Measurements from ENCODE around the gene AQP9. TPM values are rescaled to one million over a fixed set of nuclear protein-coding genes. Genes with fewer than 3 reads are reported as not detected.

AQP9 gene
- total and polyA plus RNA-seq, 2 of the 8 experiments (the other 6 are each of a cell fraction or from before 2014, with no cell fraction given) = not detected

- TF ChIP-seq USF2 (IDR thresholded peaks at IDR 0.05; ENCODE audit: low read length) (no peak), MAFK (IDR thresholded peaks at IDR 0.05; ENCODE audit: low read depth, low read length) (no peak), ZNF274 (IDR thresholded peaks at IDR 0.05; ENCODE audit: borderline replicate concordance, extremely low read depth, low read length) (no peak), HDAC6 (IDR thresholded peaks at IDR 0.05; ENCODE audit: low read depth, low read length) (no peak), SP4 (IDR thresholded peaks at IDR 0.05; ENCODE audit: low read length) (no peak), HDAC2 (IDR thresholded peaks at IDR 0.05; ENCODE audit: borderline replicate concordance in 1 of 2, low read depth in 2 of 2, low read length in 2 of 2) (no peak), POLR2A (IDR thresholded peaks at IDR 0.05; ENCODE audit: control extremely low read depth in 1 of 2, low read depth in 2 of 2, low read length in 2 of 2) (no peak), JUN (IDR thresholded peaks at IDR 0.05; ENCODE audit: low read depth, low read length) (no peak)
Measured at GRCh38 chr15:58178668-58179067, 40.5 kb downstream of the AQP9 start (continued).
